ENCODE measurements around the gene CYP27C1.
A peak's percentile ranks its signal among the peaks of the same experiment; 100 is the strongest.

- TF ChIP-seq CTCF (IDR thresholded peaks at IDR 0.05) (peak in 5 of 6 experiments; percentile 46 to 75 (median 56)), POLR2A (IDR thresholded peaks at IDR 0.05) (no peak)
Observed at GRCh38 chr2:127197475-127198385, 22.4 kb downstream of the CYP27C1 start.
